ENCODE data around the gene PDZD7. TPM values are rescaled to one million over a fixed set of nuclear protein-coding genes. Genes with fewer than 3 reads are reported as not detected.

Gene PDZD7
- total and polyA plus RNA-seq, 12 donors = 0.13 to 0.66 (median 0.22) TPM; not detected in 1

DNA sequence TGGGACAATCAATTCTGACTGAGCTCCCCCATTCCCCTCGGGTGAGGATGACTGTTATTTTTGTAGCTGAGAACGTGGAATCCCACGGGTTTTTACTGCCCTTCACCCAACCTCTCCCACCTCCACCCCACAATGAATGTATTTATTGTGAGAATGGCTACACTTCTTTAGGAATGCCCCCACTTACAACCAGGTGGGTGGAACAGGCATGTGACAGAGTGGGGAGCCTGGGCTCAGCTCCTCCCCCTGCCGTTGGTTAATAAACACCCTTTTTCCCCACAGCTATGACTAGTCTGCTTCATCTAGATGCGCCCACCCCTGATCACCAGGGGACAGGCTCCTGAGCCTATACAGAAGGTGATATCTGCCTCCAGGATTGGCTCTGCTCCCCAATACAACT lies 45.6 kb downstream of the PDZD7 start:
- DNase-seq = no peak
- TF ChIP-seq, protein P1, sequence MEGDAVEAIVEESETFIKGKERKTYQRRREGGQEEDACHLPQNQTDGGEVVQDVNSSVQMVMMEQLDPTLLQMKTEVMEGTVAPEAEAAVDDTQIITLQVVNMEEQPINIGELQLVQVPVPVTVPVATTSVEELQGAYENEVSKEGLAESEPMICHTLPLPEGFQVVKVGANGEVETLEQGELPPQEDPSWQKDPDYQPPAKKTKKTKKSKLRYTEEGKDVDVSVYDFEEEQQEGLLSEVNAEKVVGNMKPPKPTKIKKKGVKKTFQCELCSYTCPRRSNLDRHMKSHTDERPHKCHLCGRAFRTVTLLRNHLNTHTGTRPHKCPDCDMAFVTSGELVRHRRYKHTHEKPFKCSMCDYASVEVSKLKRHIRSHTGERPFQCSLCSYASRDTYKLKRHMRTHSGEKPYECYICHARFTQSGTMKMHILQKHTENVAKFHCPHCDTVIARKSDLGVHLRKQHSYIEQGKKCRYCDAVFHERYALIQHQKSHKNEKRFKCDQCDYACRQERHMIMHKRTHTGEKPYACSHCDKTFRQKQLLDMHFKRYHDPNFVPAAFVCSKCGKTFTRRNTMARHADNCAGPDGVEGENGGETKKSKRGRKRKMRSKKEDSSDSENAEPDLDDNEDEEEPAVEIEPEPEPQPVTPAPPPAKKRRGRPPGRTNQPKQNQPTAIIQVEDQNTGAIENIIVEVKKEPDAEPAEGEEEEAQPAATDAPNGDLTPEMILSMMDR (IDR thresholded peaks at IDR 0.05) = no peak
- Histone ChIP-seq H3K36me3 (peaks cover 0 to 60% (median 21%) of the 10 kb centered on the region in 9 donors), H3K4me1 (peaks cover 12 to 34% (median 25%) of the 10 kb centered on the region in 9 donors), H3K27me3 (no peaks in the 10 kb centered on the region), H3K27ac (no peak overlapping the region), H3K4me3 (no peak overlapping the region), H3K9me3 (no peaks in the 10 kb centered on the region)
- intact Hi-C loops (cut with DNase I) = loop anchor here in 2 of 10 donors (5.0 kb wide), 2 partner anchors 42 to 47 kb away; partner anchors contain the start of genes PDZD7 (in 1 of the 2) and SFXN3 (in 1 of the 2)
- ATAC-seq = no peak
- 72 to 74% methylated on average over 5 of the region's 5 CpGs for WGBS, 2 donors

DNA sequence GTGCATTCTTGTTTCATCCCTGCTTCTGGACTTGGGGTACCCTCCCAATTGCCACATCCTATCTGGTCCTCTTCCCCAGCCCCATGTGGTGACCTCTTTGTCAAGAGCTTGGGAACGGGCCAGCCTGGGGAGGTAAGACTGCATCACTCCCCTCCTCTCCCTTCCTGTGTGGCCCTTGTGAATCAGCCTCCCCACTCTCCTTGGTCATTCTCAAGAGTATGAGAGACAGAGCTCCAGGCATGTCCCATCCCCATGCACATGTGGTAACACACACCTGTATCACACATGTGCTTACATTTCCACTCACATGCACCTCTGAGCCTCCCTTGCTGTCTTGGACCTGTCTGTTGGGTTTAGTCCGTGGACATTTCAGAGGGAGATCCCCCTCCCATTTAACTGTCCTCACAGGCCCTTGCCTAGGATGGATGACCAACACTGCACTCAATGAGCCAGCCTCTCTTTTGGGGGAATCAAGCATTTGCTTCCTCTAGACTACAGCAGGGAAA lies 46.2 kb downstream of the PDZD7 start:
- TF ChIP-seq, protein P1 (IDR thresholded peaks at IDR 0.05) = no peak
- intact Hi-C loops (cut with DNase I) = loop anchor here in 2 of 10 donors (5.0 kb wide), 2 partner anchors 43 to 48 kb away; partner anchors contain the start of genes PDZD7 (in 1 of the 2) and SFXN3 (in 1 of the 2)
- WGBS, 2 donors = 68 to 70% methylated on average over 2 of the region's 2 CpGs

DNA sequence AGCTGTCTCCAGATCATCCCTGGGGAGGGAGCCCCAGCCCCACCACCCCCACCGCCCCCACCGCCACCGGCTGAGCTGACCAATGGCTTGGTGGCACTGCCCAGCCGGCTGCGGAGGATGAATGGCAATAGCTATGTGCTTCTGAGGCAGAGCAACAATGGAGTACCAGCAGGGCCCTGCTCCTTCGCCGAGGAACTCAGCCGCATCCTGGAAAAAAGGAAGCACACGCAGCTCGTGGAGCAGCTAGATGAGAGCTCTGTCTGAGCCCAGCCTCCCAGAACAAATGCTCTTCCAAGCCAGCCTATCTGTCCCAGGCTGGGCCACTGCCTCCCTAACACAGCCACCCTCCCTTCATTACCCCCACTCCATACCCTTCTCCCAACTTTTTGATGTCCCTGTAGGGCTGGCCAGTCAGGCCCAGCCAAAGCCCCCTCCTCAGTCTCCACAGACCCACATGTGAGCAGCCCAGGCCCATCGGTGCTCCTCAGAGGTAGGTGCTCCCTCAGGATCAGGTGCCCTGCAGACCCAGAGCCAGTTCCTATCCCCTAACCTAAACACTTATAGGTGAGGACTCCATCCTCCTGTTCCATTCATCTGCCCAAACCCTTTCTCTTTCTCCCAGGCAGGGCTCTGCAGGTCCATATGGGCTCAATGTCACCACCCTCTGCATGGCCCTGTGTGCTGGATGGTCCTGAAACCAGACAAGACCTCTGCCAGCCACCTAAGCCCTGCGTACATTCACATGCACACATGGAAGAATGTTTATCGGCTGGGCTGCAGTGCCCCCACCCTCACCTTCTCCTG lies 46.9 kb downstream of the PDZD7 start:
- no peak for ATAC-seq
- intact Hi-C loops (cut with DNase I) = no loop called here
- H3K27ac ChIP-seq = no peak overlapping the region
- H3K4me3 ChIP-seq = no peak overlapping the region
- no peak for DNase-seq
- peaks cover 12 to 30% (median 25%) of the 10 kb centered on the region in 9 donors for H3K4me1 ChIP-seq
- WGBS, 2 donors = 82 to 87% methylated on average over 10 to 13 of the region's 13 CpGs
- peaks cover 0 to 66% (median 21%) of the 10 kb centered on the region in 9 donors for H3K36me3 ChIP-seq
- no peaks in the 10 kb centered on the region for H3K9me3 ChIP-seq
- no peaks in the 10 kb centered on the region for H3K27me3 ChIP-seq
- TF ChIP-seq, protein P1 (IDR thresholded peaks at IDR 0.05) = no peak

More for the DNA sequence above, 46.2 kb downstream of the PDZD7 start:
- Histone ChIP-seq H3K9me3 (no peaks in the 10 kb centered on the region), H3K36me3 (peaks cover 0 to 60% (median 21%) of the 10 kb centered on the region in 9 donors), H3K4me1 (peaks cover 12 to 34% (median 25%) of the 10 kb centered on the region in 9 donors), H3K4me3 (no peak overlapping the region), H3K27me3 (no peaks in the 10 kb centered on the region), H3K27ac (no peak overlapping the region)
- DNase-seq = no peak
- ATAC-seq = no peak

DNA sequence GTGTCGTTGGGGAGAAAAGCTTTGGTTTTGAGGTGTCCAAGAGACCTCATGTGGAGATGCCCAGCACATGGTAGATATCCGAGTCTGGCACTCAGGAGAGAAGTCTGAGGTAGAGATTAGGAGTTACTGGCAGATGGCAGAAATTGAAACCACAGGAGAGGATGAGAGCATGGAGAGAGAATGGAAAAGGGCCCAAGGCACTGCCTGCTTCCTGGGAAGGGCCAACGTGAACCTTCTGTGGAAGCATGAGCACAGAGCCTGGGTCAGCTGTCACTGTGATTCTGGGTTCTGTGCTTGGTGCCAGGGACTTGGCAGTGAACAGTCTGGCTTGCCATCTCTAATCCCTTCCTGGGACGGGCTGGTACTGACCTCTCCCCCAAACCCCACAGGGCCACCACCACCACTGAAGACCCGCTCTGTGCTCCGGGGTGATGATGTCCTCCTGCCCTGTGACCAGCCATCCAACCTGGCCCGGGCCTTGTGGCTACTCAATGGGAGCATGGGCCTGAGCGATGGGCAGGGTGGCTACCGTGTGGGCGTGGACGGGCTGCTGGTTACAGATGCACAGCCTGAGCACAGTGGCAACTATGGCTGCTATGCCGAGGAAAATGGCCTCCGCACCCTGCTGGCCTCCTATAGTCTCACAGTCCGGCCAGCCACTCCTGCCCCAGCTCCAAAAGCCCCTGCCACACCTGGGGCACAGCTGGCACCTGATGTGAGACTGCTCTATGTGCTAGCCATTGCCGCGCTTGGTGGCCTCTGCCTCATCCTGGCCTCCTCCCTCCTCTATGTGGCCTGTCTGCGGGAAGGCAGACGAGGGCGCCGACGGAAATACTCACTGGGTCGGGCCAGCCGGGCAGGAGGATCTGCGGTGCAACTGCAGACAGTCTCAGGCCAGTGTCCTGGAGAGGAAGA lies 47.8 kb downstream of the PDZD7 start:
- intact Hi-C loops (cut with DNase I) = no loop called here
- peaks cover 0 to 75% (median 26%) of the 10 kb centered on the region in 9 donors for H3K36me3 ChIP-seq

More for the DNA sequence above, 47.8 kb downstream of the PDZD7 start:
- TF ChIP-seq, protein P1 (IDR thresholded peaks at IDR 0.05) = no peak
- Histone ChIP-seq H3K4me3 (no peak overlapping the region), H3K27me3 (no peaks in the 10 kb centered on the region), H3K27ac (no peak overlapping the region), H3K4me1 (peaks cover 12 to 23% (median 19%) of the 10 kb centered on the region in 9 donors), H3K9me3 (no peaks in the 10 kb centered on the region)
- ATAC-seq = no peak
- 90 to 92% methylated on average over 24 of the region's 24 CpGs for WGBS, 2 donors
- peak in 1 of 2 donors; percentile 1 for DNase-seq

Measured in heart right ventricle (tissue), 16 donors.